ENCODE results near the gene GSTM1. TPM values are rescaled to one million over a fixed set of nuclear protein-coding genes. Genes with fewer than 3 reads are reported as not detected.

Gene GSTM1
- total RNA-seq, 1 donor from 2014 or later, result not detected

- ATAC-seq (ENCODE audit: poor library complexity), result no peak
- intact Hi-C loops (cut with DNase I), result loop anchor here (10.0 kb wide), 1 partner anchor 47 kb away; the partner anchor contains the start of gene EPS8L3
- no peak for DNase-seq
Measured at GRCh38 chr1:109717729-109718128, 30.1 kb downstream of the GSTM1 start.

GRCh38 chr1:109718495-109718894, 30.9 kb downstream of the GSTM1 start:
- intact Hi-C loops (cut with DNase I), result loop anchor here (10.0 kb wide), 1 partner anchor 46 kb away; the partner anchor contains the start of gene EPS8L3
- ATAC-seq (ENCODE audit: poor library complexity), result peak; percentile 53

DNA sequence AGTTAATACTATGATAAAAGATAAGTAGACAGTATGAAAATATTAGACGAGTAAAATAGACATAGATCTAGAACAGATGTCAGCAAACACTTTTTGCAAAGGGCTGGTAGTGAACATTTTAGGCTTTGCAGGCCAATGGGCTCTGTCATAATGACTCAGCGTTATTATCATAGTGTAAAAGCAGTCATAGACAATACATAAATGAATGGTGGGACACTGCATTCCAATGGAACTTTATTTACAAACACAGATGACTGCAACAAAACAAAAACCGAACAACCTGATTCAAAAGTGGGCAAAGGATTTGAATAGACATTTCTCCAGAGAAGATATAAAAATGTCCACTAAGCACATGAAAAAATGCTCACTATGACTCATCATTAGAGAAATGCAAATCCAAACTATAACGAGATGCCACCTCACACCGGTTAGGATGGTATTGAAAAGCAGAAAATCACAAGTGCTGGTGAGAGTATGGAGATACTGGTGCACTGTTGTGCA, 31.8 kb downstream of the GSTM1 start:
- DNase-seq (no peak), ATAC-seq (ENCODE audit: poor library complexity) (no peak)
- intact Hi-C loops (cut with DNase I), result loop anchor here (10.0 kb wide), 1 partner anchor 45 kb away; the partner anchor contains the start of gene EPS8L3

More at GRCh38 chr1:109718495-109718894, 30.9 kb downstream of the GSTM1 start:
- DNase-seq, result no peak

- ATAC-seq (ENCODE audit: poor library complexity), result no peak
- DNase-seq, result no peak
- intact Hi-C loops (cut with DNase I), result no loop called here
Measured at GRCh38 chr1:109721042-109721441, 33.4 kb downstream of the GSTM1 start.

- ATAC-seq (ENCODE audit: poor library complexity) (no peak), DNase-seq (no peak)
- intact Hi-C loops (cut with DNase I), result no loop called here
Measured at GRCh38 chr1:109721971-109722370, 34.4 kb downstream of the GSTM1 start.

DNA sequence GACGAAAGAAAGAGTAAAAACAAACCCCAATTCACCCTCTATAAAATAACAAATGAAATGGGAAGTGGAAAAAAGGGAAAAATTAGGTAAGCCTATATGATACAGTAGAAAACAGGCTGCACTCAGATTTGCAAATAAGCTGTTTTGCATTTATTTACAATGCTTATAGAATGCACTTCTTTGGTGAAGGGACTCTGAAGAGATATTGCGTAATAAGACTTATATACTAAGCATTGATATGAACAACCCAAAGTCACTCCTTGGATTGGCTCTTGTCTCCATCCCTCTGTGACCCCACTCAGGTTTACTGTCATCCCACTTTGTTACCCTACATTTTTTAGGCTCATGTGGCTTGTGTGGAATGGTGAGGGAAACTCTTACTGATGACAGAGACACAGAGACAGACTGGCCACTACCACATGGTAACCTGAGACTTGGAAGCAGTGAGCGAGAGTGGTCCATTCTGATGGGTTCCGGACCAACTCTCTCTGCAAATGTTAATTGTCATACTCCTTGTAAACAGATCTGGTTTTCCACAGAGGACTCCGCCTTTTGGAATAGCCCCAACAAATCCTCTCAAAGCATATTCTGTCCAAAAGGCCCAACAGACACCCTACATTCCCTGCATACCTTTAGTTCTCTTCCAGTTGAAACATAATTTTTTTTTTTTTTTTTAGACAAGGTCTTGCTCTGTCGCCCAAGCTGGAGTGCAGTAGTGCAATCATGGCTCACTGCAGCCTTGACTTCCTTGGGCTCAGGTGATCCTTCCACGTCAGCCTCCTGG, 35.5 kb downstream of the GSTM1 start:
- DNase-seq (no peak), ATAC-seq (ENCODE audit: poor library complexity) (no peak)
- intact Hi-C loops (cut with DNase I), result no loop called here

DNA sequence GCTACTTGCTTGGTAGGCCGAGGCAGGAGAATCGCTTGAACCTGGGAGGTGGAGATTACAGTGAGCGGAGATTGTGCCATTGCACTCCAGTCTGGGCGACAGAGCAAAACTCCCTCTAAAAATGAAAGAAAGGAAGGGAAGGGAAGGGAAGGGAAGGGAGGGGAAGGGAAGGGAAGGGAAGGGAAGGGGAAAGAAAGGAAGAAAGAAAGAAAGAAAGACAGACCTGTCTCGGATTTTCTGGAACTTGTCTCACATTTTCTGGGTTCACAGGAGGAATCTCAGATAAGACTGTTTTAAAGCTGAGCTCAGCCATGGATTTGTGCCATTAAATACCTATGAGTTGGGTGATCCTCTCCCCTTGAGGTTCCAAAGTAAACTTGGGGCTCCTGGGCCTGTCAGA, 37.3 kb downstream of the GSTM1 start:
- DNase-seq, result no peak
- intact Hi-C loops (cut with DNase I), result no loop called here
- no peak for ATAC-seq (ENCODE audit: poor library complexity)

DNA sequence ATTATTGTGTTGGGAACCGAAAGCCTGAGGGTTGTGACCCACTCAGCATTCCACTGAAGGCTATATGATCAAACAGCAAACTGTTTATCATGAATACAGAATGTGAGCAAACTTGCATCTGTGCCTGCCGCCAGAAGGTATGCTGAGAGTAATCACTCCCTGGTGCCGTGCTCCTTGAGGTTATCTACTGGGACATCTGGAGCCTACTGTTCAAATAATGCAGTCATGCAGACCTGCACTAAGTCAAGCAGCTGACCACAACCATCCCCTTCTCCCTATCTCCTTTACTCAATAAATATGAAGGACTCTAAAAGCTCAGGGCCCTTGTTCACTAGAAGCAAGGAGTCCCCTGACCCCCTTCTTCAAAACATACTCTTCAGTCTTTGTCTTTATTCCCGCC, 37.9 kb downstream of the GSTM1 start:
- no peak for ATAC-seq (ENCODE audit: poor library complexity)
- intact Hi-C loops (cut with DNase I), result no loop called here
- DNase-seq, result no peak

- no peak for ATAC-seq (ENCODE audit: poor library complexity)
- intact Hi-C loops (cut with DNase I), result no loop called here
- no peak for DNase-seq
Measured at GRCh38 chr1:109726007-109726406, 38.4 kb downstream of the GSTM1 start.

GRCh38 chr1:109726728-109727373, 39.2 kb downstream of the GSTM1 start:
- DNase-seq (no peak), ATAC-seq (ENCODE audit: poor library complexity) (no peak)
- intact Hi-C loops (cut with DNase I), result no loop called here

DNA sequence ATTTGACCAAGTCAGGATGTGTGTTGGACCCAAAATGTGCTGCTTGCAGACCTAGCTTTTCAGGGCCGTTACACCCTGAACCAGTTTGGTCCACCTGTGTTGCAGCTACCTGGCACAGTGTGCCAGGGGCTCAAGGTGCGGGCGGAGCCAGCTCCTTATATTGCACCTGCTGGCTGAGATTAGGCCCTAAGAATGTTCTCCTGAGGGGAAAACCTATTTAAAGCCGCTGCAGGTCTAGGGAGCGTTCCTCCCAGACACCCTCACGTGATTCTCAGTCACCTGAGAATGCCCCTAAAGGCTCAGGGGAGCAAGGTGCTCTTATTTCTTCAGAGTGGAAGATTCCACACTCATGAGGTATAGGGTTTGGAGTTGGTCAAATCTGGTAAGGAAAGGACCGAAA, 41.3 kb downstream of the GSTM1 start:
- no peak for ATAC-seq (ENCODE audit: poor library complexity)
- intact Hi-C loops (cut with DNase I), result no loop called here
- DNase-seq, result no peak

DNA sequence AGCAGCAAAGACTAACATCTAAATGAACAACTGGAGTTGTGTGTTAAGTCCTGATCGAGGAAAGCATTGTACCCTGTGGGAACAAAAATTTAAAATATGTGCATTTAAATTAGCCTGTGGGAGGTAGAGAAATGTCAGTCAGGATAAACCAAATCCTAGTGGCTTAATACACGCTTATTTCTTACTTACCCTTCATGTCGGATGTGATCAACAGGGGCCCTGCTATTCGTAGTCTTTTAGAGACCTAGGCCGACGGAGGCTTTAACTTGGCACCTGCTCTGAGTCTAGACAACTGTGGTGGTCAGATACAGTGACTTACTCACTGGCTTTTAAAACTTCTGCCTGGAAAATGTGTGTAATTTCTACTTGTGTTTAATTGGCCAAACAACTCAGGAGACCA, 43.0 kb downstream of the GSTM1 start:
- ATAC-seq (ENCODE audit: poor library complexity), result no peak

GRCh38 chr1:109732390-109732881, 44.8 kb downstream of the GSTM1 start:
- no peak for ATAC-seq (ENCODE audit: poor library complexity)
- intact Hi-C loops (cut with DNase I), result no loop called here

More for the DNA sequence above, 43.0 kb downstream of the GSTM1 start:
- intact Hi-C loops (cut with DNase I), result no loop called here
- no peak for DNase-seq

GRCh38 chr1:109733236-109733870, 45.7 kb downstream of the GSTM1 start:
- intact Hi-C loops (cut with DNase I), result no loop called here
- no peak for ATAC-seq (ENCODE audit: poor library complexity)
- DNase-seq, result no peak

More at GRCh38 chr1:109732390-109732881, 44.8 kb downstream of the GSTM1 start:
- DNase-seq, result no peak

DNA sequence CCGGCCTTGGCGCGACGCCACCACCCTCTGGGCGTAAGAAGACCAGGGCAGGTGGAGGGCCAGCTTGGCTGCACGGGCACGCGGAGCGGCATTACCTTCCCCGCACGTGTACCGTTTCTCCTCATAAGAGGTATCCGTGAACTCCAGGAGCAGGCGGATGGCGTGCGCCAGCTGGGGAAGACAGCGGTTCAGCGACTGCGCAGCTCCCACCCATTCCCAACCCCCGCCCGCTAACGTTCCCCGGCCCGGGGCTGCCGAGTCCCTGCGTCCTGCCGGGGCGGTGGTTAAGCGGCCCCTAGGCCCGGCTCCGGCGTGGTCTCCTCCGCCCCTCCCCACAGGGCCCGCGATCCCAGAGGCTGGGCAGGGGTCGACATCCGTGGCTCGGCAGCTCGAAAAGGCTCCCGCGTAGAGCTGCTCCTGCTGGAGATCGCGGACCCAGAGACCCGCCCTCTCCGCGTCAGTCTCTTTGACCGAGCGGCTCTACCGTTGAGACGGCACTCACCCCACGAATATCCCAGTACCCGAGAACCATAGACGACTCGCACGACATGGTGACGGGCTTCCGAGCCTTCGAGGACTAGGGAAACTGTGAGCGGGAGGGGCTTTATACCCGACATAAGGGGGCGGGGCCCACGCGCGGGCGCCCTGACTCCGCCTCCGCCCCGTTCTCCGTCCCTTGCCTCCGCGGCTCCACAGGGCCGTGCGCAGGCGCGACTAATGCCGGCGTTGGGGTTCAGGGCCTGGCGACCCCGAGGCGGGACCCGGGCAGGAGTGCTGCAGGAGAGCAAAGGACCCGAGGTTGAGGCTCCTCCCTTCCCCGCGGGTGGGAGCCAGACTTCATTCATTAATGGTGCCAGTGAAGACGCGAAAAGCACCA, 52.4 kb downstream of the GSTM1 start:
- DNase-seq, result peak; percentile 91
- intact Hi-C loops (cut with DNase I), result no loop called here

DNA sequence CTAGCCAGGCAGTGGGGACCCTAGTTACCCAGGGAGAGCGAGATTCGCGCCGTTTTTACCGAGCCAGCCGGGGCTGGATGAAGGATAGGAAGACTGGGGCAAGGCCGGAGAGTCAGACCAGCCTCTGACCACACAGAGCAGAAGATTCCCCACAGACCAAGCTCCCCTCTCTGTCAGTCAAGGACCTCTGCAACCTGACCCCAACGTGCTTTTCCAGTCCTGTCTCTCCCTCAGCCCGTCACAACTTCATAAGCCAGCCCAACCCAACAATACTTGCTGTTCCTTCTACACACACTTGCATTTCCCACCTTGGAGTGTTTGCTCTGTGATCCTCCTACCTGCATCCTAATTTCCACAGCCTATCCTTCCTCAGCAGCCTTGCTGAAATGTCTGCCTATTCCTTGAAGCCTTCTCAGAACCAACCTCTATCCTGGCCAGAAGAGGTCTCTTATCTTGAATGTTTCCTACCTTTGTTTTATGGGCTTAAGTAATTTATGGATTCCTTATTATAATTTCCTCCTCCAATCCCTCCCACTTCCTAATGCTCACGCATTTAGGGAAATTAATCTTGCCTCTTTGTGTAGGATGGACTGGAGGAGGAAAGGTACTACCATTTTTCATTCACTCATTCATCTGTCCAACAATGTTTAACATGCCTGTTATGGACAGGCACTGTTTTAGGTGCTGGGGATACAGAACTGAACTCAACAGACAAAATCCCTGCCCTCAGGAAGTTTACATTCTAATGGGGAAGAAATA, 53.2 kb downstream of the GSTM1 start, which contains the start of gene GSTM3:
TSS of gene GSTM3 (minus strand) at position 424 of the 759 bp plus-strand sequence. CDS start 751 bp downstream, outside the sequence.
- DNase-seq (no peak), ATAC-seq (ENCODE audit: poor library complexity) (peak; percentile 14)
- intact Hi-C loops (cut with DNase I), result no loop called here

More for the DNA sequence above, 52.4 kb downstream of the GSTM1 start:
- ATAC-seq (ENCODE audit: poor library complexity), result peak; percentile 99
